Astrocyte of the spinal cord (primary cell): ENCODE measurements around the gene IFNA2.

Source experiments
- DNase-seq: peaks from one replicate; pipeline ENCODE4 v3.0.0; 2011; ENCODE audit warnings: low read depth, low spot score
- H3K4me3 ChIP-seq: 2 replicates; pipeline ENCODE4 v1.5.1; 2011; ENCODE audit warnings: low read depth, mild to moderate bottlenecking, low read length, moderate library complexity
- in situ Hi-C: cut with HindIII; loops from 2 replicates; pipeline ENCODE4 v1.10.0; 2017; ENCODE audit warnings: low sequenced_read_pairs
- TF ChIP-seq, protein P1 (sequence below): IDR thresholded peaks from 2 replicates; pipeline ENCODE4 v1.5.1; 2012; ENCODE audit warnings: low read depth, mild to moderate bottlenecking, low read length, inconsistent platforms

IFNA2 gene

DNA sequence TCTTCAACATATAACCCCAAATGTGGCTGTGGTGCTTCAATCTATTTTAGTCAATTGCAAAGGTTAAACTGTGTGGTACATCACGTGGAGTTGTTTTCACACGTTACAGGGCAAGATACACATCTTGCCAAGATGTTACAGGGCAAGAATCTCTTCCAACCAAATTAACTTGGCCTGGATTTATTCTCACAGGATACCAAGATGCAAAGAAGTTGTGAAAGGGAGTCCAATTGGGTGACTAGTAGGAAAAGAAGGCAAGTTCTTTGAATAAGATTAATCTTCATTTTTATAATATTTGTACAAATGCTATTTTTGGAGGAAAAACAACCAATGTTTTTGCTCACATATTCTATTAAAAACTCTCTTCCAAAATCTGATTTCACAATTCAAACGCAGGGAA is 18.9 kb upstream of the IFNA2 start:
- in situ Hi-C loops, result no loop called here
- no peak overlapping the region for H3K4me3 ChIP-seq
- TF ChIP-seq, protein P1, sequence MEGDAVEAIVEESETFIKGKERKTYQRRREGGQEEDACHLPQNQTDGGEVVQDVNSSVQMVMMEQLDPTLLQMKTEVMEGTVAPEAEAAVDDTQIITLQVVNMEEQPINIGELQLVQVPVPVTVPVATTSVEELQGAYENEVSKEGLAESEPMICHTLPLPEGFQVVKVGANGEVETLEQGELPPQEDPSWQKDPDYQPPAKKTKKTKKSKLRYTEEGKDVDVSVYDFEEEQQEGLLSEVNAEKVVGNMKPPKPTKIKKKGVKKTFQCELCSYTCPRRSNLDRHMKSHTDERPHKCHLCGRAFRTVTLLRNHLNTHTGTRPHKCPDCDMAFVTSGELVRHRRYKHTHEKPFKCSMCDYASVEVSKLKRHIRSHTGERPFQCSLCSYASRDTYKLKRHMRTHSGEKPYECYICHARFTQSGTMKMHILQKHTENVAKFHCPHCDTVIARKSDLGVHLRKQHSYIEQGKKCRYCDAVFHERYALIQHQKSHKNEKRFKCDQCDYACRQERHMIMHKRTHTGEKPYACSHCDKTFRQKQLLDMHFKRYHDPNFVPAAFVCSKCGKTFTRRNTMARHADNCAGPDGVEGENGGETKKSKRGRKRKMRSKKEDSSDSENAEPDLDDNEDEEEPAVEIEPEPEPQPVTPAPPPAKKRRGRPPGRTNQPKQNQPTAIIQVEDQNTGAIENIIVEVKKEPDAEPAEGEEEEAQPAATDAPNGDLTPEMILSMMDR, result no peak
- no peak for DNase-seq

DNA sequence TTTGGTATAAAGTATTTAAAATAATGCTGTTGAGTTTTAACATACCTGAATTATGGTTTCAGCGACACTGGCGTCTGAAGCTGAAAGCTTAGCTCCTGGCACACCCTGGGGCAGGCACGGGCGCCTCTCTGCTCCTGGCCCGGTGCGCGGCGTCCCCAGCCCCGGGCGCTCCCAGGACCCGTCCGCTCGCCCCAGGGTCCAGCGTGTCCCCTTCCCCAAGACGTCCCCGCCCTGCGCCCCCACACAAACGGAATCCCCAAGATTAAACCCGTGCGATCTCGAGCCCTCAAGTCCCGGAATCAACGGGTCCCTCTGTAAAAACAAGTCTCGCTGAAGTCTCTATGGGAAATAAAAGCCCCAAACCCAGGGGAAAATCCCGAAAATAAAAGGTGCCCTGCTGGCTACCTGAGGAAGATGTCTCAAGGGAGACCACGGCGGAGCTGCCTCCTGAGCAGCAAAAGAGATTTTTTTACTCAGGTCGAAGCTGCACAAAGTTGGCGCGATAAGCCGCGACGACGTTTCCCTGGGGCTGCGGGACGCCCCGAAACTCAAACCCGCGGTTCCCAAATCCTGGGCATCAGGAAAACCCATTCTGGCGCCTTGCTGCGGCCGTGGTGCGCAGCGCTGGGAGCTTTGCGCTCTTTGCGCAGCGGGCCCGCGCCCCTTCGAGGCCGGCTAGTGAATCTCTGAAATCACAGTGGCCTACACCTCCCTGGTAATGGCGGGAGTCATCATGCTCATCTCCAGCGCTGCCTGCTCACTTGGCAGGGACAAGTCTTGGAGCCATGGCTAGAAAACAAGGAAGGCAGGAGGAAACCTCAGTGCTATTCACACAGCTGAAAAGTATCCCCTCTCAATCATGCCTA is 17.4 kb upstream of the IFNA2 start:
- TF ChIP-seq, protein P1, result no peak
- peak overlapping the region; percentile 40 for H3K4me3 ChIP-seq
- in situ Hi-C loops, result no loop called here
- DNase-seq, result no peak

DNA sequence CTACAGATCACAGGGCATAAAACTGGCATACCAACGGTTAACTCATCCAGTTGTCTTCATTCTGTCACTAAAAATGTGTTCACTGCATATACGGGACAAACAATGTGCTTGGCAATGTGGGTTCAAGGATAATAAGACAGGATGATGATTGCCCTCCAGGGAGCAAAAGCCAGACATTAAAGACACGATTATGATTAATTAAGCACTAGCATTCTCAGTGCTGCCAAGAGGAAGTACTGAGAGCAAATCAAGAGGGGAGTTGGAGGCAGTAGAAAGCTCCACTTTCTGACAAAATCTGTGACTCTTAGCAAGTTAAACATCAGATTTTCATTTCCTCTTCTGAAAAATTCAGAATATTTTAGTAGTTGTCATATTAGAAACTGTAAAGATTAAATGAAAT is 14.8 kb upstream of the IFNA2 start:
- in situ Hi-C loops, result no loop called here
- TF ChIP-seq, protein P1, result no peak

DNA sequence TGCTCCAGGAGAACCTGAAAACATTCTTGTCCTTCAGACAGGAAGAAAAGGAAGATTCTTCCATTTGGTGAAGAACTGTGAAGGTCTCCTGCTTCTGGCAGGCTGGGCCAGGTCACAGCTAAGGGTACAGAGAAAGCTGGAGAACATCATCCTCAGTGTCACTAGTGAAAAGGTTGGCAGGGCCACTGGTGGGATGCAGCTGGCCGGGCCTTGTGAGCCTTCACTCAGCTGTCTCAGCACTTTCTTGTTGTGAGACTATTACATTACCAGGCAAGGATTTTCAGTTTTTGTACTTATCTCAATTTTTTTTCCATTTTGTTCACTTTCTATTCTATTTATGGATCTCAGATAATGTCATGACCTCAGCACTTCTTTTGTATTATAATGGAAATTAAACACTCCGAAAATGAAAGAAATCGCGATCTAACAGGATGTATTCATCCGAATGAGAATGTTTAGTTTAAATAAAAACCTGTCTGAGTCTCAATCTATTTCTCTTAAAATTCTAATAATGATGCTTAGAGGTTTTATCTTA is 13.8 kb upstream of the IFNA2 start:
- no peak for DNase-seq
- in situ Hi-C loops, result no loop called here
- TF ChIP-seq, protein P1, result no peak
- no peak overlapping the region for H3K4me3 ChIP-seq

More for the DNA sequence above, 14.8 kb upstream of the IFNA2 start:
- no peak for DNase-seq
- no peak overlapping the region for H3K4me3 ChIP-seq

DNA sequence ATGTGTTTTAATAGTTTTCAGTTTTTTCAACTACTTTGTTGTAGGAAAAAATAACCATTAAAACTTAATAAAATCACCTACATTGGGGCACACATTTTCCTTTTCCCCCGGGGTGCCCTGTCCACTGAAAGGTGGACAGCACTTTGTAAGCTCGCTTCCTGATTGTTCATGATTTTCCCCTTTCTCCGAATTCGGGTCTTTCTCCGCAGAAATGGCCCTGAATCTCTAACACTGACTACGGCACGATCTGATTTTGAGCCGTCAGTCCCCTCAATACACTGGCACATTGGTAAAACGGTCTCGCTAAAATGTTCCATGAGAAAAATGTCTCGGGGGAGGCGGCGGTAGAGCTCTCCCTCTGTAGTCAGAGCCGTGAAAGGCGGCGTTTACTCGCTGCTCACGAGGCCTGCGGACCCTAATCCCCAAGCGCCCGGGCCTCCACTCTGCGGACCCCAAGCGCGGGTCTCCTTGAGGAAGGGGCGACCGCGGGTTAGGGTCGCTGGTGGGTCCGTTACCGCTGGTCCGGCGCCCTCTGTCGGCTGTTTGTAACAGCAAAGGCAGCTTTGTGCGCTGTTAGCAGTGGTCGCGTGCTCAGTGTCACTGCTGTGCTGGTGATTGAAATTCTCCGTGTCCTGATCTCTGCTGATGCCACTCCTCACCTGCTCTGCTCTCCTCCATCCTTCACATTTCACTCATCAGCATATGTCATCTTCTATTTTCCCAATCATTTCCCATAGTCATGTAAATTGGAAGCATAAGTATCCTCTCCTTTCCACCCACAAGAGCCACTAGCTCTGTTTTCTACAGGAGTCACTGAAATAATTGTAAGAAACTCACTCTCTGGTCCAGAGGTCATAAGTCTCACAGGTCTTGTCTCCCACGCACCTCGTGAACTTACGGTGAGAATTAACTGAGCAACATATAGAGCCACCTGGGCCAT is 10.8 kb upstream of the IFNA2 start:
- peak overlapping the region; percentile 55 for H3K4me3 ChIP-seq
- TF ChIP-seq, protein P1, result peak; percentile 91
- peak; percentile 37 for DNase-seq
- in situ Hi-C loops, result no loop called here

DNA sequence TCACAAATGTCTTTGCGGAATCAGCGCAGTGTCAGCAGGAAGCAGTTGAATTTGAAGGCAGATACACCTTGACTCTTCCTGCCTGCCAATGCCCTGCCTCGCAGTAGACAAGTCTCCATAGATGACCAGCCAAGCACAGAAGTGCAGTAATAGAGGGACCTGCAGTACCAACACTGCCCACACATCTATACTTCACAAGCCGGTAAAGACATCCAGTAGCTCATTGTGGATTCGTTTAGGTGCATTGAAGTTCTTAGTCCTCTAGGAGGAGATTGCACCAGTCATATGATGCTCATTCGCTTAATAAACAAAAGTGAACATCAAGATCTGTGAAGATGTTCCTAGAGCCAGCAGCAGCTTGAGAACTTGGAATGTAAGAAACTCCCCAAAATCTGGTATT is 7.1 kb upstream of the IFNA2 start:
- in situ Hi-C loops, result no loop called here
- no peak overlapping the region for H3K4me3 ChIP-seq
- no peak for DNase-seq
- TF ChIP-seq, protein P1, result peak; percentile 15
